Smooth muscle cell of the pulmonary artery (primary cell): ENCODE data around the gene THEMIS2. TPM values are rescaled to one million over a fixed set of nuclear protein-coding genes. Genes with fewer than 3 reads are reported as not detected.

ENCODE experiments used
- total RNA-seq: library from RNA; depleted of rRNA; stranded (reverse); fragments of >200 nt; gene quantifications from 2 replicates; pipeline ENCODE4 v1.2.3, GENCODE V29; 2014

THEMIS2 gene
- 6.5 and 8.9 TPM in 2 replicates for total RNA-seq

DNA sequence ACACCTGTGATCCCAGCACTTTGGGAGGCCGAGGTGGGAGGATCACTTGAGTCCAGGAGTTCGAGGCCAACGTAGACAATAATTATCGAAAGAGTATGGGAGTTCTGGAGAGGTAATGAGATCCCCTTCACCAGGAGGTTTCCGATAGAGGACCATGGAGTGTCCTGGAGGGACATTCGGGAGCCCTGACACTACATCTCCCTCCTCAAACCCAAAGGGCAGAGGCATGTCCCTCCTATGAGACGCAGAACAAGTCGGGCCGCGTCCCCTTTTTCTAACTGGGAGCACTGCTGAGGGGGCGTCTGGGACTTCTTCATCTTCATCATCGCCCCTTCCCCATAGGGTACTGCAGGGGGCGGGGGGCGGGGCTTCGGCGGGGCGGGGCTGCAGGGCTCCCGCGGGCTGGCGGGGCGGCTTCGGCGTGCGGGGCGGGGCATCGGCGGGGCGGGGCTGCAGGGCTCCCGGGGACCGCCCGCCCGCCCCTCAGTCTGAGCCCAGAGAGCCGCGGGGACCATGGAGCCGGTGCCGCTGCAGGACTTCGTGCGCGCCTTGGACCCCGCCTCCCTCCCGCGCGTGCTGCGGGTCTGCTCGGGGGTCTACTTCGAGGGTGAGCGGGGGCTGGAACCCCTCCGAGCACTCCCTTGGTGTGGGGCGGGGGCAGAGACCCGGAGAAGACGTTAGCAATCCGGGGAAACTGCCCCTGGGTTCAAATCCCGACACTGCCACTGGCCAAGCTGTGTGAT is at the start of gene THEMIS2:
TSS of gene THEMIS2 (plus strand) at position 486 of the 743 bp plus-strand sequence. CDS start at position 514, 28 bp downstream.

DNA sequence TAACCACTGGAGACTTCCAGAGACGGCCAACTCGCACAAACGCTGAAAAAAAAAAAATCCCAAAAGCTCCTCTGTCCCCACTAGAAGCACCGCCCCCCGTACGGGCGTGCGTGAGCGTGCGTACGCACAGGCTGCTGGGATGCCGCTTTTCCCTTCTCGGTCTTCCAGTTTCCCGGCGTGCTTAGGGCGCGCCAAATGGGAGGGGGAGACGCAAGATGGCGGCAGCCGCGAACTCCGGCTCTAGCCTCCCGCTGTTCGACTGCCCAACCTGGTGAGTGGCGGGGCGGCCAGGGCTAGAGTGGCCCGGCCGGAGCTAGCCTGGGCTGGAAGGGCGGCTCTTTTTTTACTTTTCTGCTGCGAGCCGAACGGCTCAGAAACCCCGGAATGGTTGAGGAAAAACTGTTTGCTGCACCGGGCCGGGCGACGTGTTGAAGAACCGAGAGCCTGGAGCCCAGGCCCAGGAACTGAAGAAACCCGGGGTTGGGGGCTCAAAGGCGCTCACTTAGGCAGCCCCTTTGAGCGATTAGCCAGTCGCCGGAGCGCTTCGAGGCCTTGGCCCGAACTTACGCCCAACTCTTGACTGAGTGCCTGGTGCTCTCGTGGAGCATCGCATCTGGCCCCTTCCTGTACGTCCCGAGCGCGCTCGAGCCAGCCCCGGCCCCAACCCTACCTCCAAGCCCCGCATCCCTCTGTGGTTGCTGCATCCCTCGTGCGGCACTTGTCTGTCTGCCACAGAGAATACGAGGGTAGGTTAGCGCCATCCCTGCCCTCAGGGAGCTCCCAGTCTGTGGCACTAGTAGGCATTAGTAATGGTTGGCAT is 41.5 kb upstream of the THEMIS2 start, which contains the start of gene PPP1R8:
TSS of gene PPP1R8 (plus strand) at position 162 of the 820 bp plus-strand sequence. CDS start at position 216, 54 bp downstream.

DNA sequence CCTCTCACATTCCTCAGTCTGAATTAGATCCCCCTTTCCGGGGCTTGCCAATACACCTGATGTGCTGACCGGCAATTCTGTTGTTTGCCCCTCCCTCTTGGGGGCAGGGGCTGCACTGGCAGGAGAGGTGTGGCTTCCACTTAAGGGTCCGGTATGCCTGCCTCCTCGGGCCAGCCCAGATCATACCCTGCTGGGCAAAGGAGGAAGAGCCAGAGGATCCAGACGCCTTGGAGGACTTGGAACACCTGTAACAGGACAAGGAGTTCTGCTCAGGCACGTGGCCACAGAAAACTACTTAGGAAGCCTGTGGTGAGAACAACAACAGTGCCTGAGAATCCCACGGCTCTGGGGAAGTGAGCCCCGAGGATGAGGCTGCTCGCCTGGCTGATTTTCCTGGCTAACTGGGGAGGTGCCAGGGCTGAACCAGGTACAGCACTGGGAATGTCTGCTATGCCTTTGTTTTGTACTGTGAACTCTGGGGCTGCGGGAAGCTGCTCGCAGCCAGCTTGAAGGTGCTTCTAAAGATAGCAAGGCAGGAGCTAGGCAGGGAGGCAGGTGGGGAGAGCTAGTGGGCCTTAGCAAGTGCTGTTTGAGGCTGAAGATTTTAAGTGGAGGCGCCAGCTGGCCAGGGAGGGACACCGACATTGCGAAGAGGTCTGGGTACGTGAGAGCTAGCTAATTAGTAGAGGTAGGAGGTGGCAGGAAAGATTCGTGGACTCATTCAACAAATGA is 62.6 kb downstream of the THEMIS2 start, which contains the start of gene SMPDL3B:
TSS of gene SMPDL3B (plus strand) at position 183 of the 732 bp plus-strand sequence. CDS start at position 367, 184 bp downstream.

Other genes starting within 250 kb of the THEMIS2 start
- gene FGR, start 237.4 kb upstream of the THEMIS2 start, total RNA-seq: under 0.01 and 0.30 TPM in 2 replicates
- 31.8 and 37.1 TPM in 2 replicates for gene IFI6, start 200.4 kb upstream of the THEMIS2 start, total RNA-seq
- 10.2 and 12.9 TPM in 2 replicates for gene FAM76A, start 146.6 kb upstream of the THEMIS2 start, total RNA-seq
- 51.7 and 80.0 TPM in 2 replicates for gene STX12, start 99.3 kb upstream of the THEMIS2 start, total RNA-seq
- 43.7 and 47.8 TPM in 2 replicates for gene PPP1R8, start 41.8 kb upstream of the THEMIS2 start, total RNA-seq
- 26.3 and 35.3 TPM in 2 replicates for gene RPA2, start 42.0 kb downstream of the THEMIS2 start, total RNA-seq
- 0.07 TPM in 1 of 2 replicates, not detected in the other for gene SMPDL3B, start 62.5 kb downstream of the THEMIS2 start, total RNA-seq
- 5.5 and 6.3 TPM in 2 replicates for gene XKR8, start 87.4 kb downstream of the THEMIS2 start, total RNA-seq
- gene EYA3, start 216.1 kb downstream of the THEMIS2 start, total RNA-seq: 15.7 and 16.1 TPM in 2 replicates